Measurements from ENCODE around the gene MYB. TPM values are rescaled to one million over a fixed set of nuclear protein-coding genes. Genes with fewer than 3 reads are reported as not detected.
A peak's percentile ranks its signal among the peaks of the same experiment; 100 is the strongest.
"Not testable (repeated sequence)": the region's sequence is repeated elsewhere in the genome, so short reads cannot be mapped to it uniquely, and the experiment has no call there.

Gene MYB
- 1 to 10 TPM in 7 of 10 donors, under 1 TPM in 3; 0.51 to 2.6 (median 1.2) TPM for polyA plus RNA-seq (ENCODE audit: insufficient read length in 10 of 10)
- long read RNA-seq, donor 1 = 0 reads
- long read RNA-seq, donor 2 = 0 reads
- long read RNA-seq, donor 3 = 0 reads
- long read RNA-seq, donor 4 = 0 reads
- long read RNA-seq, donor 5 = 0 reads
- long read RNA-seq, donor 6 = 0 reads
- long read RNA-seq, donor 7 = 0 reads
- long read RNA-seq, donor 8 = 0 reads
- long read RNA-seq, donor 9 = 0 reads

GRCh38 chr6:135180542-135181332 lies at the start of gene MYB:
MYB (plus strand) TSS chr6:135181308; CDS start chr6:135181514, 206 bp downstream.
- peak; percentile 35 to 75 (median 71) for DNase-seq

- no peak for DNase-seq
These were observed 48.3 kb upstream of the MYB start for GRCh38 chr6:135132776-135133175.

- DNase-seq = no peak
These were observed 45.3 kb upstream of the MYB start for GRCh38 chr6:135135835-135136234.

GRCh38 chr6:135137826-135138225 lies 43.3 kb upstream of the MYB start:
- DNase-seq = no peak

- no peak for DNase-seq
These were observed 39.9 kb upstream of the MYB start for GRCh38 chr6:135141182-135141581.

GRCh38 chr6:135141728-135142127 lies 39.4 kb upstream of the MYB start:
- DNase-seq = no peak

GRCh38 chr6:135142232-135142631 lies 38.9 kb upstream of the MYB start:
- not testable (repeated sequence) for DNase-seq

- DNase-seq = no peak
These were observed 36.4 kb upstream of the MYB start for GRCh38 chr6:135144673-135145062.

GRCh38 chr6:135145063-135145800 lies 35.9 kb upstream of the MYB start:
- DNase-seq = no peak

GRCh38 chr6:135146162-135146934 lies 34.8 kb upstream of the MYB start:
- DNase-seq = peak in 1 of 3 donors; percentile 59

GRCh38 chr6:135147637-135148592 lies 33.2 kb upstream of the MYB start:
- DNase-seq = no peak

- DNase-seq = no peak
These were observed 32.2 kb upstream of the MYB start for GRCh38 chr6:135148889-135149288.

GRCh38 chr6:135149376-135149775 lies 31.7 kb upstream of the MYB start:
- no peak for DNase-seq

- DNase-seq = not testable (repeated sequence)
These were observed 30.6 kb upstream of the MYB start for GRCh38 chr6:135150481-135150880.

- DNase-seq = not testable (repeated sequence)
These were observed 27.0 kb upstream of the MYB start for GRCh38 chr6:135154125-135154524.

- no peak for DNase-seq
These were observed 22.7 kb upstream of the MYB start for GRCh38 chr6:135158397-135158796.

- DNase-seq = no peak
These were observed 21.6 kb upstream of the MYB start for GRCh38 chr6:135159531-135159930.

- no peak for DNase-seq
These were observed 19.4 kb upstream of the MYB start for GRCh38 chr6:135161411-135162395.

All from muscle of back (tissue), 13 donors.